GM12892 (cell line): ENCODE measurements around the gene BRD3OS.

Experiments used
- DNase-seq: peaks from one replicate; pipeline ENCODE4 v3.0.0; 2011; ENCODE audit not compliant: insufficient read length
- FAIRE-seq: peaks from 2 replicates; lab custom pipeline; 2011; peaks lifted over from hg19 to GRCh38; lab: Jason Lieb, UNC
- POLR2A ChIP-seq: IDR thresholded peaks from 2 replicates; pipeline ENCODE4 v1.6.1; 2011; ENCODE audit warnings: low read depth, low read length, control low read depth
- POLR2AphosphoS5 ChIP-seq: IDR thresholded peaks from 2 replicates; pipeline ENCODE4 v1.6.1; 2011; ENCODE audit warnings: low read depth, low read length, control low read depth
- TAF1 ChIP-seq: IDR thresholded peaks from 2 replicates; pipeline ENCODE4 v1.6.1; 2011; ENCODE audit warnings: low read depth, mild to moderate bottlenecking, control low read depth, low read length, borderline replicate concordance

The BRD3OS gene

DNA sequence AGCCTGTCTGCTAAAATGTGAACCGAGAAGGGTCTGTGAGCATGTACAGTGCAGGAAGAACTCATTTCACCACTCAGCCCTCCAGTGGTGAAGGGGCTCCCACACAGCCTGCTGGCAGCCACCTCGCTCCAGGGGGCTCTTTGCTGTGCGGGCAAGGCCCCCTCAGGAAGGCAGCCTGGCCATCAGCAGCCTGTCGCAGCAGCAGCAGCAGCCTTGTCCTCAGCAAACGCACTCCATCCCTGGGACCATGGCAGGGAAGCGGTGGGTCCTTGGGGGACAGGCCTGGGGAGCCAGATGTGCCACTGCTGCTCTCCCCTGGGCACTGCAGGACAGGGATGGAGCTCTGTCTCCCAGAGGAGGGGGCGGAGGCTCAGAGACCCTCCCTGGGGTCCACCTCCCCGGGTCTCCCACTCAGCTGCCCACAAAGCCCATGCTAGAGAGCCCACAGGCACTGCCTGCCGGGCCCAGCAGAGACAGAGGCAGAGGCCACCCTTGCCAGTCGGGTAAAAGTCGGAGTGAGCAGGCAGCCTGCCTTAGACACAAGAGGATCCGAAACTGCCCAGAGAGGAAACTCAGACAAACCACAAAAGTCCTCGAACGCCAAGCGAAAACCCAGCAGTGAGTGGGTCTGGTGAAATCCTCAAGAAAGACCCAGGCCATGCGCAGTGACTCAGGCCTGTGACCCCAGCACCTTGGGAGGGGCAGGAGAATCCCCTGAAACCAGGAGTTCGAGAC is 34.5 kb downstream of the BRD3OS start:
- TF ChIP-seq TAF1 (no peak), POLR2AphosphoS5 (no peak), POLR2A (no peak)
- peak; percentile 97 for FAIRE-seq
- DNase-seq, result peak; percentile 85

DNA sequence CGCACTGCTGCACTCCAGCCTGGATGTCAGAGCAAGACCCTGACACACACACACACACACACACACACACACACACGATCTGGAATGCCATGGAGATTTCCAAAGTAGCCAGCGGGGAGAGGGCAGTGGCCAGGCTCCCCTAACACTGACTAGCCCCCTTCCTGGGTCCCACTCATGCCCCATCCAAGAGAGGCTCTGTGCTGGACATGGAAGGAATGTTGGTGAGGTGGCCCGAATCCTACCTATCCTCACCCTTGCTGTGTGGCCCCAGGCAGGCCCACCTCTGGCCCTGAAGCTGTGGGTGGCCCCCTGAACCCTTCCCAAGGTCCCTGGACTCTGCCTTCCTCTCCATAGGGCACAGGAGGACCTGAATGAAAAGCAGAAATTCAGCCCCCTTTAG is 35.3 kb downstream of the BRD3OS start:
- FAIRE-seq (no peak), DNase-seq (no peak)
- TF ChIP-seq TAF1 (no peak), POLR2AphosphoS5 (no peak), POLR2A (no peak)

DNA sequence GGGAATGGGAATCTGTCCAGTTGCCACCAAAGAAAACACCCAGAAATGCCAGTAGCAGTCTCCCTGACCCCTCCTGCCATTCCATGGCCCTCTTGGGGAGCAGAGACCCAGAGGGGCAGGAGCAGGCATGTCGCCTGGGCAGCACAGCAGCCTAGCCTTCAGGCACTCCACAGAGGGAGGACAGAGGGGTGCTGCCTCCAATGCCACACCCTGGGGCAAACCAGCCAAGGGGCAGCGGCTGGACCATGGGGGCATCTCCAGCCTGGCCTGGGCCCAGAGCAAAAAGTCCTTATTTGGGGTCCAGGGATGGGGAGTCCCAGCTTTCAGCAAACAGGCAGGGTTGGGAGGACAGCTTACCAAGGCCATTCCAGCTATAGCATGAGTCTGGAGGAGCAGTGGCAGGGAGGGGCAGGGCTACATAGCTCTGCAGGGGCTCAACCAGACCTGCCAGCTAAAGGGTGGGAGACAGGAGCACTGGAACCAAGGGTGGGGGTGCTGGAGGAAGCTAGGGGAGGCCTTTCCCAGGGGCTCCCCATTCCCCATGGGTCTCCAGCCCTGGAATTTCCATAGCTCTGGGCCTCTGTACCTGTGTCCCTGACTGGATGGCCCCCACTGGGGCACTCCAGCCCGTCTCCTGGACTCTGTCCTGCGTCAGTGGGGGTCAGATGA is 35.9 kb downstream of the BRD3OS start:
- no peak for FAIRE-seq
- no peak for DNase-seq
- TF ChIP-seq POLR2AphosphoS5, result no peak
- no peak for TF ChIP-seq POLR2A
- TF ChIP-seq TAF1, result no peak

DNA sequence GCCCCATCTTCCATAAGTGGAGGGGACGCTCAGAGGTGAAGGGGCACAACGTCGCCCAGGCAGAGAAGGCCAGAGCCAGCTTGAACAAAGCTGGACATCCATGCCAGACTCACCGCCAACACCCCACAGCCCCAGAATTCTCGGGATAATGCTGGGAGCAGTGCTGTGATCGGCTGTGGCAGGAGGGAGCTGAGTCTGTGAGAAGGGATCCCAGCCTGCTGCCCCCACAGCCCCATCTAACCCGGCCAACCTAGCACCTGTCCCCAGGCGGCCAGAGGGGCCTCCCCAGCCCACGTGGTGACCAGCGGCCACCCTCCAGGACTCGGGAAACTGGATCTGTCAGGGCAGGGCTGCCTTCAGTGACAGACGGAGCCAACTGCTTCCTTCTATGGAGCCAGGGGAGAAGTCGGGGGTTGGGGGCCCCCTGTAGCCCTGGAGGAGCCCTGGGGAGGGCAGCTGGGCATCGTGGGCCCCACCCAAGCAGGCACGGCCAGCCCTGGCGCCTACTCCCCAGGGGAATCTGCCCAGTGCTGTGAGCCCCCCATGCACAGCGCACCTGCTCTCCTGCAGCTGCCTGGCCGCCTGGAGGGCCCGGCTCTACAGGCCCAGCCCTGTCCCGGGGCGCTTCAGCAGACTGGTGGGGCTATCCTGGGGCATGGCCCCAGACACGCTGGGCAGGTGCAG is 36.5 kb downstream of the BRD3OS start:
- DNase-seq (no peak), FAIRE-seq (no peak)
- TF ChIP-seq TAF1, result no peak
- no peak for TF ChIP-seq POLR2A
- TF ChIP-seq POLR2AphosphoS5, result no peak

DNA sequence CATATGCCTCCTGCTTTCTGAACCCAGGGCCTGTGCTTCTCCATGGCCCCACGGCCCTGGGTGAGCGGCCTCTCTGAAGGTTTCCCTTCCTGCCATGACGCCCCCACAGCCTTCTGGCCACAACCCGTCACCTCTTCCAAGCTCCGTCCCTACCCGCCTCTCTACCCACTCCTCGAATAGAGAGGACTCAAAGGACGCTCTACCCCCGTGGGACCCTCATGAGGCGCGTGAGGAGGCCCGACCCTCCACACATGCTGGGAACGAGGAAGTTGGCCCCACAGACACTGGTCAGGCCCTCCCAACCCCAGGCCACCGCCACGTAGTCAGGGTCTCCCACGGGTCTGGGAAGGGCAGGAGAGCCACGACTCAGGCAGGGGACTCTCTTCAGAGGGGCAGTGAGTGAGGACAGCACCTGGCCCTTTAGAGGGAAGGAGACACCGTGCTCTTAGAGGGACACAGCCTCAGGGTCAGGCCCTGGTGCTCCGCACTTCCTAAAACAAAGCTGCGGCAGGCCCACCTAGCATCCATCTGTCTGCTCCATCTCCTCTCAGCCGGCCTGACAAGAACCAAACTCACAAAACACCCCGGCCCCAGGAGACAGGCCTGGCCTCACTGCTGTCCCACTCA is 37.3 kb downstream of the BRD3OS start:
- no peak for DNase-seq
- FAIRE-seq, result no peak
- no peak for TF ChIP-seq POLR2AphosphoS5
- TF ChIP-seq POLR2A, result no peak
- TF ChIP-seq TAF1, result no peak

DNA sequence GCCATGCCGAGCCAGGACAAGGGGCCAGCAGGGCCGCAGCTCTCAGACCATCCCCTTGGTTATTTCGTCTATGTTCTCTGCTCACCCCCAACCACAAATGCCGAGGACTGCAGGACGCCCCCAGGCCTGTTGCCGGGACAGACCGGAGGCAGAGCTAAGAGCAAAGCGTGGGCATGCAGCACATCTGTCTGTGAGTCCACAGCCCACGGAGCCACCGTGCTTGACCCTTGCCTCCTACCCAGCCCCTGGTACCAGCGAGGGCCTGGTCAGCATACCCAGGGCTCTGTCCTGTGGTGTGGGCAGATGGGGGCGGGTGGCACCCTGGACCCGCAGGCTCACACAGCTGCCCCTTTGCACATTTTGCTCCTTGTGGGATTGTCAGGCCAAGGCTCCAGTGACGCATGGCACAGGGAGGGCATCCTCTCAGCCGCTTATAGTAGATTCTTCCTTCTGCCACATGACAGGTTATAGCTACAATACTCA is 37.8 kb downstream of the BRD3OS start:
- FAIRE-seq (no peak), DNase-seq (no peak)
- TF ChIP-seq TAF1 (no peak), POLR2AphosphoS5 (no peak), POLR2A (no peak)

DNA sequence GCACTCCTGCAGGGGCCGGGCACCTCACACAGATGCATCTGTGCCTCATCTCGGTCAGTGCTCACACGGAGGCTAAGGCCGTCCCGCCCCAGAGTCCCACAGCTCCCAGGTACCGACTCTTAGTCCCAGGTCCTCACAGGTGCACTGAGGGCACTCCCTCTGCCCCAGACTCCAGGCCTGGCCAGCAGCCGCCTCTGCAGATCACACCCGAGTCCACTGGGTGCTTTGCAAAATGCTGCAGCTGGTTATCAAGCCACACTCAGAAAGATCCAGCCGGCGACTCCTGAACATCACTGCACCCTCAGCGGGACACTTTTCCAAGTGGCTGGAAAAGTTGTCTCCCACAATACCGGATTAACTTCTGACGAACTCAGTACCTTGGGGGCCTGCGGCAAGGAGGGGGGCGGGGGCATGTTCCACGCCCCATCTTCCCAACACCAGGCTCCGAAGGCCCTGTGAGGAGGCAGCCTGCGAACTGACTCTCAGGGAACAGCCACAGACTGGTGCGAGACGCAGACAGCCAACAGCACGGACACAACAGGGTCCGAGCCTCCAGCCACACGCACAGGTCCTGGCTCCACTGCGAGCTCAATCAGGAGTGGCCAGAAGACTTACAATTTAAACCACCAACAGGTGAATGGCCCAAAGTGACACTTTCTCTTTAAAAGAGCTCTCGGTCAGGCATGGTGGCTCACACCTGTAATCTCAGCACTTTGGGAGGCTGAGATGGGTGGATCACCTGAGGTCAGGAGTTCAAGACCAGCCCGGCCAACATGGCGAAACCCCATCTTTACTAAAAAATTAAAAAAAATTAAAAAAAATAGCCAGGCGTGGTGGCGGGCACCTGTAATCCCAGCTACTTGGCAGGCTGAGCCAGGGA is 38.5 kb downstream of the BRD3OS start:
- FAIRE-seq (no peak), DNase-seq (no peak)
- TF ChIP-seq POLR2A (no peak), POLR2AphosphoS5 (no peak), TAF1 (no peak)

DNA sequence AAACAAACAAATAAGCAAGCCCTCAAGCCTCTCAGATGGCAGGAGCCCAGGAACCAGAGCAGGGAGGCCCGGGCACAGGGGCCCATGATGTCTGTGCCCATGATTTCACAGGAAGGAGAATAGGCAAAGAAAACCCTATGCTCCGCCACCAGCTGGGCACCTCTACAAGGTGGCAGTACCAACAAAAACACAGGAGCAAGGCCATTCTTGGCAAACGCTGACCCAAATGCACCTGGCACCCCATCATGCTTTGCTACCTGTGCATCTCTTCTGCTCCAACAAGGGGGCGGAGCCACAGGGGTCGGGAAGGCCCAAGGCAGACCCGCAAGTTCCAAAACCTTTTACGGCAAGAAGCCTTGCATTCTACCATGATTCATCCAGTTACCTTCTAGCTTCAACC is 39.4 kb downstream of the BRD3OS start:
- FAIRE-seq (no peak), DNase-seq (no peak)
- no peak for TF ChIP-seq TAF1
- TF ChIP-seq POLR2AphosphoS5, result no peak
- TF ChIP-seq POLR2A, result no peak

DNA sequence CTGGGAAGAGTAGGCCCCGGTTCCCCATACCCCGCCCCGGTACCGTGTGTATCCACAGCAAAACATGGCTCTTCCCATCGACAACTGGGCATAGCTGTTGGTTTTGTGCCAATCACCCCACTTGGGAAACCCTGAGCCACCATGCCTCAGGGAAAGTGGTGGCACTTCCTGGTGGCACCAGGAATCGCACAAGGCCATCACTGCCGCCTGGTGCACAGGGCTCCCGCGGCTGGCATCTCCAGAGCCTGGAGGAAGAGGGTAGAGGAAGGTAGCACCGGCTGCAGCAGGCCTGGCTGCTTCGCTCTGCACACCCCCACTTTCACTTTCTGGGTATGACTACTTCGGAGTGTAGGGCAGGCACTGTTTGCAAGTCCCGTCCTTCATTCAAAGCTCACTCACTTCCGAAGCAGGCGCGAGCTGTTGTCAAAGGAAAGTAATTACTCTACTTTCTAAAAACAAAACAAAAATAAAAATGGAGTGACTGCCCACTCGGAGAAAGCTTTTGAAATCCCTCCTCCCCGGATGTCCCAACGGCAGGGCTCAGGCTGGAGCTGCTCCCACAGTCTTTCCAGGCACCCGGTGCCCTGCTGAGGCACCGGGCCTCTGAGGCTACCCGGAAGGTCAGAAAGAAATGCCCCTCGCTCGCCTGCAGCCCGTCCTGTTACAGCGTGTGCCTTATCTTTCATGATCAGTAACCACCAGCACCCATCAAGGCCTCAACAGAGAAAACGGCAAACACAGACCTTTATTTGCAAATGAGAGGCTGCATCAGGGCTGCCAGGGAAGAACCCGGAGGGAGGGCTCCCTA is 40.5 kb downstream of the BRD3OS start:
- DNase-seq, result peak; percentile 90
- TF ChIP-seq POLR2AphosphoS5, result no peak
- TF ChIP-seq TAF1, result peak; percentile 62; the same call in 1 of the 2 replicates
- peak; percentile 58 for TF ChIP-seq POLR2A
- peak; percentile 98 for FAIRE-seq
